Measurements from ENCODE around the gene DPY19L1. TPM values are rescaled to one million over a fixed set of nuclear protein-coding genes. Genes with fewer than 3 reads are reported as not detected.
"Not testable (repeated sequence)": the region's sequence is repeated elsewhere in the genome, so short reads cannot be mapped to it uniquely, and the experiment has no call there.

Gene DPY19L1
- total RNA-seq, 1 experiment from 2014 or later = 15.5 TPM

GRCh38 chr7:34904987-34905386 lies 132.3 kb downstream of the DPY19L1 start (continued):
- TF ChIP-seq RORB (CRISPR knock-in tag; IDR thresholded peaks at IDR 0.05) = no peak

- DNase-seq (ENCODE audit: low spot score); POLR2A ChIA-PET; ATAC-seq; H3K27ac Mint-ChIP-seq; CTCF ChIA-PET; H3K36me3 Mint-ChIP-seq; H3K4me3 Mint-ChIP-seq: not testable (repeated sequence)
- Mint-ChIP-seq H3K4me1 (peaks cover 35% of the 10 kb centered on the region), H3K27me3 (ENCODE audit: low read depth) (peaks cover 16% of the 10 kb centered on the region), H3K9me3 (peaks cover 12% of the 10 kb centered on the region)
Observed at GRCh38 chr7:34903921-34904320, 133.4 kb downstream of the DPY19L1 start.

- POLR2A ChIA-PET = no interaction called here
- TF ChIP-seq USF2 (CRISPR knock-in tag; IDR thresholded peaks at IDR 0.05) = no peak
- peaks cover 17% of the 10 kb centered on the region for H3K9me3 Mint-ChIP-seq
- H3K4me3 Mint-ChIP-seq = no peak overlapping the region
- H3K4me1 Mint-ChIP-seq = peaks cover 40% of the 10 kb centered on the region
- no peak overlapping the region for H3K27ac Mint-ChIP-seq
- CTCF ChIA-PET = interaction anchor here (0.5 to 2.3 kb wide), 2 partner anchors 78 to 135 kb away, joined by 3 to 14 read pairs; partner anchors contain the start of gene DPY19L1
- H3K27me3 Mint-ChIP-seq (ENCODE audit: low read depth) = peaks cover 16% of the 10 kb centered on the region
- DNase-seq (ENCODE audit: low spot score) = no peak
- ATAC-seq = no peak
- peaks cover 7% of the 10 kb centered on the region; the same call in 1 of the 2 replicates for H3K36me3 Mint-ChIP-seq
Observed at GRCh38 chr7:34902182-34902581, 135.1 kb downstream of the DPY19L1 start.

- H3K4me1 Mint-ChIP-seq = peaks cover 42% of the 10 kb centered on the region
- TF ChIP-seq CTCF (IDR thresholded peaks at IDR 0.05) (peak; percentile 54; the same call in 1 of the 2 replicates), MXD4 (CRISPR knock-in tag; IDR thresholded peaks at IDR 0.05; ENCODE audit: borderline replicate concordance) (no peak), ETV6 (CRISPR knock-in tag; IDR thresholded peaks at IDR 0.05) (peak; percentile 17; the same call in 1 of the 2 replicates)
- H3K4me3 Mint-ChIP-seq = no peak overlapping the region
- H3K27me3 Mint-ChIP-seq (ENCODE audit: low read depth) = peaks cover 16% of the 10 kb centered on the region
- CTCF ChIA-PET = interaction anchor here (0.5 to 2.3 kb wide), 17 partner anchors 12 to 168 kb away, joined by 3 to 14 read pairs (median 3); no protein-coding TSS in a partner anchor
- no peak overlapping the region for H3K27ac Mint-ChIP-seq
- peak; percentile 27 for DNase-seq (ENCODE audit: low spot score)
- peaks cover 17% of the 10 kb centered on the region for H3K36me3 Mint-ChIP-seq
- POLR2A ChIA-PET = no interaction called here
- ATAC-seq = peak; percentile 93
- peaks cover 29% of the 10 kb centered on the region for H3K9me3 Mint-ChIP-seq
Observed at GRCh38 chr7:34900891-34901513, 136.3 kb downstream of the DPY19L1 start.

GRCh38 chr7:34895202-34895601 lies 142.1 kb downstream of the DPY19L1 start:
- H3K27me3 Mint-ChIP-seq (ENCODE audit: low read depth) = peaks cover 9% of the 10 kb centered on the region
- H3K4me1 Mint-ChIP-seq = peaks cover 14% of the 10 kb centered on the region
- H3K9me3 Mint-ChIP-seq = peaks cover 54% of the 10 kb centered on the region
- H3K4me3 Mint-ChIP-seq = no peak overlapping the region
- ATAC-seq = no peak
- no peak for DNase-seq (ENCODE audit: low spot score)
- no peak for TF ChIP-seq ZBTB21 (CRISPR knock-in tag; IDR thresholded peaks at IDR 0.05; ENCODE audit: borderline replicate concordance)
- no peak for TF ChIP-seq SOX15 (CRISPR knock-in tag; IDR thresholded peaks at IDR 0.05)
- no peak for TF ChIP-seq FOXP1 (CRISPR knock-in tag; IDR thresholded peaks at IDR 0.05; ENCODE audit: borderline replicate concordance)
- no peak for TF ChIP-seq CTCF (IDR thresholded peaks at IDR 0.05)
- TF ChIP-seq CDX4 (CRISPR knock-in tag; IDR thresholded peaks at IDR 0.05; ENCODE audit: borderline replicate concordance) = no peak
- no peak for TF ChIP-seq HMGA2 (CRISPR knock-in tag; IDR thresholded peaks at IDR 0.05)
- TF ChIP-seq NR1H2 (CRISPR knock-in tag; IDR thresholded peaks at IDR 0.05) = no peak
- no peak overlapping the region for H3K27ac Mint-ChIP-seq
- CTCF ChIA-PET = no interaction called here
- H3K36me3 Mint-ChIP-seq = peaks cover 42% of the 10 kb centered on the region
- POLR2A ChIA-PET = no interaction called here
